WTC11 (cell line): ENCODE results near the gene CNTN5. TPM values are rescaled to one million over a fixed set of nuclear protein-coding genes. Genes with fewer than 3 reads are reported as not detected.

Source experiments
- ATAC-seq: fragments of 200-7000 bp; cut with Tn5 transposase; 2 replicates; pipeline ENCODE4 v1.10.0; 2021; ENCODE audit warnings: mild to moderate bottlenecking, moderate library complexity
- CTCF ChIA-PET: fragments of 300-600 bp; sonication (Branson Sonifier 250); formaldehyde crosslinking; loops from one replicate; lab custom pipeline; 2021; ENCODE audit warnings: antibody characterized with exemption; lab: Charles Lee
- POLR2A ChIA-PET: fragments of 350-600 bp; sonication (Branson Sonifier 250); formaldehyde crosslinking; loops from one replicate; lab custom pipeline; 2021; ENCODE audit warnings: antibody characterized with exemption; lab: Charles Lee
- DNase-seq: peaks from one replicate; pipeline ENCODE4 v3.0.0; 2021; ENCODE audit warnings: low spot score
- H3K27ac Mint-ChIP-seq: 2 replicates; pipeline ENCODE4 v1.8.0; 2021; ENCODE audit warnings: mixed read lengths
- H3K27me3 Mint-ChIP-seq: 2 replicates; pipeline ENCODE4 v1.8.0; 2021; ENCODE audit warnings: low read depth, mild to moderate bottlenecking, moderate library complexity, mixed read lengths
- H3K36me3 Mint-ChIP-seq: 2 replicates; pipeline ENCODE4 v1.8.0; 2021; ENCODE audit warnings: mixed read lengths
- H3K4me1 Mint-ChIP-seq: 2 replicates; pipeline ENCODE4 v1.8.0; 2022; ENCODE audit warnings: mixed read lengths
- H3K4me3 Mint-ChIP-seq: 2 replicates; pipeline ENCODE4 v1.8.0; 2021; ENCODE audit warnings: mild to moderate bottlenecking, moderate library complexity, mixed read lengths
- H3K9me3 Mint-ChIP-seq: 2 replicates; pipeline ENCODE4 v1.8.0; 2021; ENCODE audit warnings: mixed read lengths
- ATF1 ChIP-seq: sonication (generic); formaldehyde crosslinking; IDR thresholded peaks from 2 replicates; pipeline ENCODE4 v1.8.1; 2023; ENCODE audit warnings: mild to moderate bottlenecking, moderate library complexity, missing genetic modification reagents
- CDX4 ChIP-seq: fragments of 250-450 bp; sonication (Bioruptor Pico); IDR thresholded peaks from 2 replicates; pipeline ENCODE4 v1.9.0; 2021; ENCODE audit warnings: moderate library complexity, mild to moderate bottlenecking, inconsistent platforms, borderline replicate concordance
- E2F1 ChIP-seq: sonication (generic); formaldehyde crosslinking; IDR thresholded peaks from 2 replicates; pipeline ENCODE4 v1.8.0; 2022; ENCODE audit warnings: mild to moderate bottlenecking, missing genetic modification reagents
- ESRRA ChIP-seq: sonication (generic); formaldehyde crosslinking; IDR thresholded peaks from 2 replicates; pipeline ENCODE4 v1.8.1; 2022; ENCODE audit warnings: mild to moderate bottlenecking, missing genetic modification reagents, borderline replicate concordance
- FOXP1 ChIP-seq: sonication (generic); formaldehyde crosslinking; IDR thresholded peaks from 2 replicates; pipeline ENCODE4 v1.8.0; 2022; ENCODE audit warnings: missing genetic modification reagents, mild to moderate bottlenecking, moderate library complexity, borderline replicate concordance
- FOXP4 ChIP-seq: sonication (generic); formaldehyde crosslinking; IDR thresholded peaks from 2 replicates; pipeline ENCODE4 v1.8.0; 2022; ENCODE audit warnings: mild to moderate bottlenecking, missing genetic modification reagents
- GABPB1 ChIP-seq: sonication (generic); formaldehyde crosslinking; IDR thresholded peaks from 2 replicates; pipeline ENCODE4 v1.8.1; 2023; ENCODE audit warnings: mild to moderate bottlenecking, missing genetic modification reagents
- GTF2I ChIP-seq: fragments of 250-450 bp; sonication (Bioruptor Pico); conservative IDR thresholded peaks from 2 replicates; pipeline ENCODE4 v1.4.0; 2021; ENCODE audit warnings: mild to moderate bottlenecking
- HMGA2 ChIP-seq: fragments of 250-450 bp; sonication (Bioruptor Pico); IDR thresholded peaks from 2 replicates; pipeline ENCODE4 v1.4.0; 2021; ENCODE audit warnings: mild to moderate bottlenecking, moderate library complexity
- MLX ChIP-seq: sonication (generic); formaldehyde crosslinking; IDR thresholded peaks from 2 replicates; pipeline ENCODE4 v1.8.1; 2023; ENCODE audit warnings: mild to moderate bottlenecking, missing genetic modification reagents, moderate library complexity
- NFE2L1 ChIP-seq: sonication (generic); formaldehyde crosslinking; IDR thresholded peaks from 2 replicates; pipeline ENCODE4 v1.8.1; 2023; ENCODE audit warnings: missing genetic modification reagents
- NFYB ChIP-seq: sonication (generic); formaldehyde crosslinking; conservative IDR thresholded peaks from 2 replicates; pipeline ENCODE4 v1.8.0; 2022; ENCODE audit warnings: low read depth, missing genetic modification reagents
- PRDM15 ChIP-seq: sonication (generic); formaldehyde crosslinking; IDR thresholded peaks from 2 replicates; pipeline ENCODE4 v1.8.0; 2022; ENCODE audit warnings: missing genetic modification reagents
- PREB ChIP-seq: sonication (generic); formaldehyde crosslinking; IDR thresholded peaks from 2 replicates; pipeline ENCODE4 v1.8.1; 2022; ENCODE audit warnings: mild to moderate bottlenecking, missing genetic modification reagents, moderate library complexity, borderline replicate concordance
- SMAD3 ChIP-seq: sonication (generic); formaldehyde crosslinking; IDR thresholded peaks from 2 replicates; pipeline ENCODE4 v1.8.0; 2022; ENCODE audit warnings: missing genetic modification reagents, mild to moderate bottlenecking, borderline replicate concordance
- SMAD4 ChIP-seq: sonication (generic); formaldehyde crosslinking; IDR thresholded peaks from 2 replicates; pipeline ENCODE4 v1.8.0; 2022; ENCODE audit warnings: mild to moderate bottlenecking, missing genetic modification reagents
- SOX15 ChIP-seq: fragments of 250-450 bp; sonication (Bioruptor Pico); IDR thresholded peaks from 2 replicates; pipeline ENCODE4 v1.9.0; 2021; ENCODE audit warnings: mild to moderate bottlenecking
- SP1 ChIP-seq: sonication (generic); formaldehyde crosslinking; conservative IDR thresholded peaks from 2 replicates; pipeline ENCODE4 v1.8.1; 2022; ENCODE audit warnings: missing genetic modification reagents
- TEAD4 ChIP-seq: sonication (generic); formaldehyde crosslinking; IDR thresholded peaks from 2 replicates; pipeline ENCODE4 v1.8.0; 2022; ENCODE audit warnings: mild to moderate bottlenecking, missing genetic modification reagents
- ZNF396 ChIP-seq: fragments of 250-450 bp; sonication (Bioruptor Pico); IDR thresholded peaks from 2 replicates; pipeline ENCODE4 v1.8.0; 2021; ENCODE audit warnings: mild to moderate bottlenecking, moderate library complexity, borderline replicate concordance
- ZNF425 ChIP-seq: fragments of 250-450 bp; sonication (Bioruptor Pico); conservative IDR thresholded peaks from 2 replicates; pipeline ENCODE4 v1.9.0; 2021; ENCODE audit warnings: mild to moderate bottlenecking
- ZNF671 ChIP-seq: fragments of 250-450 bp; sonication (Bioruptor Pico); IDR thresholded peaks from 2 replicates; pipeline ENCODE4 v1.8.0; 2021; ENCODE audit warnings: mild to moderate bottlenecking
- total RNA-seq: library from RNA; stranded (reverse); gene quantifications from 3 replicates; pipeline ENCODE4 v1.2.3, GENCODE V29; 2021
- TF ChIP-seq, protein P1 (sequence below): sonication (generic); formaldehyde crosslinking; IDR thresholded peaks from 2 replicates; pipeline ENCODE4 v1.8.1; 2023; ENCODE audit warnings: mild to moderate bottlenecking, missing genetic modification reagents, moderate library complexity

Gene CNTN5
- total RNA-seq, 1 experiment from 2014 or later: 0.07 TPM

GRCh38 chr11:100224541-100225034 lies 1203.8 kb downstream of the CNTN5 start (continued):
- no peak for TF ChIP-seq MLX (CRISPR knock-in tag)
- no peak for TF ChIP-seq GABPB1
- no peak for TF ChIP-seq FOXP4
- no peak for TF ChIP-seq CDX4
- TF ChIP-seq PRDM15: no peak
- no peak for TF ChIP-seq SMAD4 (CRISPR knock-in tag)
- TF ChIP-seq ATF1 (CRISPR knock-in tag): no peak
- no peak for TF ChIP-seq ZNF425 (CRISPR knock-in tag)
- TF ChIP-seq, all 79 proteins: peak for 0

DNA sequence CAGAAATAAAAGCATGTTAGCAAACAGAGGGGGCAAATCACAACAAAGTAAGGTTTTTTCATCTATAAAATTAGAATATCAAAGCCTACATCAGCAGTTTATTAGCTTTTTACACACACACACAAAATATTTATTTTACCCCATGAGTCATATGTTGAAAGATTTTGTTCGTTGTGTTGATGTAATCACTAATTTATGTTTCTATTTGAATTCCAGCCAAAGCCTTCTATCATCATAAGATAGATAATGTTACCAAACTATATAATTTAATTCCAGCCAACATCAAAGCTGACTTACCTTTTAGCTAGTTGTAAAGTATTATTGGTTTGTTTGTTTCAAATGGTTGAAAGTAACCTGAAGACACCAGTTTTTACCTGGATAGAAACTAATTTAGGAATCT lies 1208.3 kb downstream of the CNTN5 start:
- Mint-ChIP-seq H3K27ac (no peak overlapping the region), H3K4me3 (no peak overlapping the region), H3K9me3 (peaks cover 7% of the 10 kb centered on the region), H3K4me1 (peaks cover 15% of the 10 kb centered on the region), H3K36me3 (no peaks in the 10 kb centered on the region), H3K27me3 (no peaks in the 10 kb centered on the region)
- POLR2A ChIA-PET: interaction anchor here (1.3 kb wide), 1 partner anchor 19 kb away, joined by 3 read pairs; no protein-coding TSS in a partner anchor
- no peak for DNase-seq
- ATAC-seq: no peak
- CTCF ChIA-PET: no interaction called here
- TF ChIP-seq TEAD4 (CRISPR knock-in tag): no peak
- no peak for TF ChIP-seq HMGA2
- TF ChIP-seq SP1 (CRISPR knock-in tag): no peak
- TF ChIP-seq, protein P1, sequence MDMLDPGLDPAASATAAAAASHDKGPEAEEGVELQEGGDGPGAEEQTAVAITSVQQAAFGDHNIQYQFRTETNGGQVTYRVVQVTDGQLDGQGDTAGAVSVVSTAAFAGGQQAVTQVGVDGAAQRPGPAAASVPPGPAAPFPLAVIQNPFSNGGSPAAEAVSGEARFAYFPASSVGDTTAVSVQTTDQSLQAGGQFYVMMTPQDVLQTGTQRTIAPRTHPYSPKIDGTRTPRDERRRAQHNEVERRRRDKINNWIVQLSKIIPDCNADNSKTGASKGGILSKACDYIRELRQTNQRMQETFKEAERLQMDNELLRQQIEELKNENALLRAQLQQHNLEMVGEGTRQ (CRISPR knock-in tag): no peak
- TF ChIP-seq MLX (CRISPR knock-in tag): no peak
- no peak for TF ChIP-seq ZNF396 (CRISPR knock-in tag)
- TF ChIP-seq E2F1 (CRISPR knock-in tag): no peak
- no peak for TF ChIP-seq ZNF671 (CRISPR knock-in tag)
- no peak for TF ChIP-seq PREB (CRISPR knock-in tag)
- TF ChIP-seq NFE2L1: no peak
- no peak for TF ChIP-seq NFYB (CRISPR knock-in tag)
- no peak for TF ChIP-seq SOX15 (CRISPR knock-in tag)
- no peak for TF ChIP-seq SMAD3 (CRISPR knock-in tag)
- no peak for TF ChIP-seq ESRRA
- no peak for TF ChIP-seq FOXP1 (CRISPR knock-in tag)
- TF ChIP-seq GTF2I (CRISPR knock-in tag): no peak
